Measurements from ENCODE around the gene OSBPL6. TPM values are rescaled to one million over a fixed set of nuclear protein-coding genes. Genes with fewer than 3 reads are reported as not detected.
"Not testable (repeated sequence)": the region's sequence is repeated elsewhere in the genome, so short reads cannot be mapped to it uniquely, and the experiment has no call there.

Gene OSBPL6
- total and polyA plus RNA-seq, 4 donors = 0.75 to 2.4 (median 1.7) TPM

- 49 to 52% methylated on average over 3 of the region's 3 CpGs for WGBS, 2 donors
- Histone ChIP-seq H3K9me3 (ENCODE audit: control insufficient read depth, low read length) (no peaks in the 10 kb centered on the region), H3K27ac (ENCODE audit: low read depth in 1 of 2, low read length in 2 of 2) (no peak overlapping the region), H3K4me1 (ENCODE audit: control insufficient read depth in 1 of 2, insufficient read depth in 2 of 2, low read length in 2 of 2) (no peaks in the 10 kb centered on the region), H3K4me3 (ENCODE audit: low read length in 2 of 2) (no peak overlapping the region), H3K36me3 (ENCODE audit: control insufficient read depth in 1 of 2, insufficient read depth in 2 of 2, low read length in 1 of 2) (no peaks in the 10 kb centered on the region), H3K27me3 (ENCODE audit: control insufficient read depth in 1 of 2, insufficient read depth in 2 of 2, low read length in 1 of 2) (no peaks in the 10 kb centered on the region)
- ATAC-seq (ENCODE audit: low FRiP score) = no peak
- no peak for DNase-seq
- intact Hi-C loops (cut with DNase I) = no loop called here
Measured at GRCh38 chr2:178322068-178322467, 127.8 kb downstream of the OSBPL6 start.

- H3K27me3 ChIP-seq (ENCODE audit: control insufficient read depth in 1 of 2, insufficient read depth in 2 of 2, low read length in 1 of 2); DNase-seq; H3K4me3 ChIP-seq (ENCODE audit: low read length in 2 of 2); H3K9me3 ChIP-seq (ENCODE audit: control insufficient read depth, low read length); intact Hi-C loops (cut with DNase I); H3K27ac ChIP-seq (ENCODE audit: low read depth in 1 of 2, low read length in 2 of 2); H3K4me1 ChIP-seq (ENCODE audit: control insufficient read depth in 1 of 2, insufficient read depth in 2 of 2, low read length in 2 of 2); ATAC-seq (ENCODE audit: low FRiP score); H3K36me3 ChIP-seq (ENCODE audit: control insufficient read depth in 1 of 2, insufficient read depth in 2 of 2, low read length in 1 of 2): not testable (repeated sequence)
- WGBS, 2 donors = 82 to 85% methylated on average over 6 of the region's 6 CpGs
Measured at GRCh38 chr2:178323331-178323730, 129.0 kb downstream of the OSBPL6 start.

- Histone ChIP-seq H3K4me1 (ENCODE audit: control insufficient read depth in 1 of 2, insufficient read depth in 2 of 2, low read length in 2 of 2) (no peaks in the 10 kb centered on the region), H3K4me3 (ENCODE audit: low read length in 2 of 2) (no peak overlapping the region), H3K27ac (ENCODE audit: low read depth in 1 of 2, low read length in 2 of 2) (no peak overlapping the region), H3K27me3 (ENCODE audit: control insufficient read depth in 1 of 2, insufficient read depth in 2 of 2, low read length in 1 of 2) (no peaks in the 10 kb centered on the region), H3K9me3 (ENCODE audit: control insufficient read depth, low read length) (no peaks in the 10 kb centered on the region), H3K36me3 (ENCODE audit: control insufficient read depth in 1 of 2, insufficient read depth in 2 of 2, low read length in 1 of 2) (no peaks in the 10 kb centered on the region)
- 1 to 5% methylated on average over 5 of the region's 5 CpGs for WGBS, 2 donors
- DNase-seq (no peak), ATAC-seq (ENCODE audit: low FRiP score) (no peak)
- intact Hi-C loops (cut with DNase I) = no loop called here
Measured at GRCh38 chr2:178324077-178324476, 129.8 kb downstream of the OSBPL6 start.

GRCh38 chr2:178325268-178325667 is 131.0 kb downstream of the OSBPL6 start:
- H3K27me3 ChIP-seq (ENCODE audit: control insufficient read depth in 1 of 2, insufficient read depth in 2 of 2, low read length in 1 of 2) = no peaks in the 10 kb centered on the region
- no peaks in the 10 kb centered on the region for H3K36me3 ChIP-seq (ENCODE audit: control insufficient read depth in 1 of 2, insufficient read depth in 2 of 2, low read length in 1 of 2)
- H3K4me1 ChIP-seq (ENCODE audit: control insufficient read depth in 1 of 2, insufficient read depth in 2 of 2, low read length in 2 of 2) = no peaks in the 10 kb centered on the region
- no peaks in the 10 kb centered on the region for H3K9me3 ChIP-seq (ENCODE audit: control insufficient read depth, low read length)
- no peak overlapping the region for H3K4me3 ChIP-seq (ENCODE audit: low read length in 2 of 2)
- intact Hi-C loops (cut with DNase I) = no loop called here
- ATAC-seq (ENCODE audit: low FRiP score) (no peak), DNase-seq (no peak)
- WGBS, 2 donors = 96 to 97% methylated on average over 2 of the region's 2 CpGs
- no peak overlapping the region for H3K27ac ChIP-seq (ENCODE audit: low read depth in 1 of 2, low read length in 2 of 2)

GRCh38 chr2:178327516-178327915 is 133.2 kb downstream of the OSBPL6 start:
- DNase-seq (no peak), ATAC-seq (ENCODE audit: low FRiP score) (no peak)
- WGBS, 2 donors = 86 to 87% methylated on average over 4 of the region's 4 CpGs
- H3K4me1 ChIP-seq (ENCODE audit: control insufficient read depth in 1 of 2, insufficient read depth in 2 of 2, low read length in 2 of 2) = no peaks in the 10 kb centered on the region
- no peak overlapping the region for H3K4me3 ChIP-seq (ENCODE audit: low read length in 2 of 2)
- no peaks in the 10 kb centered on the region for H3K36me3 ChIP-seq (ENCODE audit: control insufficient read depth in 1 of 2, insufficient read depth in 2 of 2, low read length in 1 of 2)
- intact Hi-C loops (cut with DNase I) = no loop called here
- no peak overlapping the region for H3K27ac ChIP-seq (ENCODE audit: low read depth in 1 of 2, low read length in 2 of 2)
- no peaks in the 10 kb centered on the region for H3K27me3 ChIP-seq (ENCODE audit: control insufficient read depth in 1 of 2, insufficient read depth in 2 of 2, low read length in 1 of 2)
- no peaks in the 10 kb centered on the region for H3K9me3 ChIP-seq (ENCODE audit: control insufficient read depth, low read length)

GRCh38 chr2:178328037-178328436 is 133.7 kb downstream of the OSBPL6 start:
- H3K9me3 ChIP-seq (ENCODE audit: control insufficient read depth, low read length) = no peaks in the 10 kb centered on the region
- no peak overlapping the region for H3K4me3 ChIP-seq (ENCODE audit: low read length in 2 of 2)
- no peak overlapping the region for H3K27ac ChIP-seq (ENCODE audit: low read depth in 1 of 2, low read length in 2 of 2)
- no peaks in the 10 kb centered on the region for H3K27me3 ChIP-seq (ENCODE audit: control insufficient read depth in 1 of 2, insufficient read depth in 2 of 2, low read length in 1 of 2)
- ATAC-seq (ENCODE audit: low FRiP score) = no peak
- no peaks in the 10 kb centered on the region for H3K4me1 ChIP-seq (ENCODE audit: control insufficient read depth in 1 of 2, insufficient read depth in 2 of 2, low read length in 2 of 2)
- 78 to 84% methylated on average over 1 of the region's 1 CpG for WGBS, 2 donors
- H3K36me3 ChIP-seq (ENCODE audit: control insufficient read depth in 1 of 2, insufficient read depth in 2 of 2, low read length in 1 of 2) = no peaks in the 10 kb centered on the region
- intact Hi-C loops (cut with DNase I) = no loop called here
- no peak for DNase-seq

GRCh38 chr2:178330175-178331017 is 136.1 kb downstream of the OSBPL6 start:
- intact Hi-C loops (cut with DNase I) = no loop called here
- 83 to 86% methylated on average over 8 of the region's 8 CpGs for WGBS, 2 donors
- H3K27ac ChIP-seq (ENCODE audit: low read depth in 1 of 2, low read length in 2 of 2) = no peak overlapping the region
- DNase-seq (no peak), ATAC-seq (ENCODE audit: low FRiP score) (no peak)
- no peaks in the 10 kb centered on the region for H3K9me3 ChIP-seq (ENCODE audit: control insufficient read depth, low read length)
- no peaks in the 10 kb centered on the region for H3K27me3 ChIP-seq (ENCODE audit: control insufficient read depth in 1 of 2, insufficient read depth in 2 of 2, low read length in 1 of 2)
- no peak overlapping the region for H3K4me3 ChIP-seq (ENCODE audit: low read length in 2 of 2)
- no peaks in the 10 kb centered on the region for H3K36me3 ChIP-seq (ENCODE audit: control insufficient read depth in 1 of 2, insufficient read depth in 2 of 2, low read length in 1 of 2)
- H3K4me1 ChIP-seq (ENCODE audit: control insufficient read depth in 1 of 2, insufficient read depth in 2 of 2, low read length in 2 of 2) = no peaks in the 10 kb centered on the region

GRCh38 chr2:178331474-178332432 is 137.4 kb downstream of the OSBPL6 start:
- Histone ChIP-seq H3K27ac (ENCODE audit: low read depth in 1 of 2, low read length in 2 of 2) (no peak overlapping the region), H3K9me3 (ENCODE audit: control insufficient read depth, low read length) (no peaks in the 10 kb centered on the region), H3K27me3 (ENCODE audit: control insufficient read depth in 1 of 2, insufficient read depth in 2 of 2, low read length in 1 of 2) (no peaks in the 10 kb centered on the region), H3K4me1 (ENCODE audit: control insufficient read depth in 1 of 2, insufficient read depth in 2 of 2, low read length in 2 of 2) (no peaks in the 10 kb centered on the region), H3K36me3 (ENCODE audit: control insufficient read depth in 1 of 2, insufficient read depth in 2 of 2, low read length in 1 of 2) (peaks cover 0 to 8% of the 10 kb centered on the region in 2 donors), H3K4me3 (ENCODE audit: low read length in 2 of 2) (no peak overlapping the region)
- intact Hi-C loops (cut with DNase I) = no loop called here
- DNase-seq (no peak), ATAC-seq (ENCODE audit: low FRiP score) (no peak)
- 96 to 97% methylated on average over 9 of the region's 9 CpGs for WGBS, 2 donors
